Measurements from ENCODE around the gene C9orf152.

GRCh38 chr9:110251212-110251611, 43.3 kb upstream of the C9orf152 start:
- TF ChIP-seq CTCF (IDR thresholded peaks at IDR 0.05; ENCODE audit: insufficient read depth, low read length) = no peak
- no peak for TF ChIP-seq POLR2AphosphoS5 (IDR thresholded peaks at IDR 0.05; ENCODE audit: low read depth)
- TF ChIP-seq SPI1 (IDR thresholded peaks at IDR 0.05; ENCODE audit: borderline replicate concordance, low read depth) = no peak
- TF ChIP-seq REST (IDR thresholded peaks at IDR 0.05; ENCODE audit: insufficient replicate concordance, low read depth) = no peak
- no peak for TF ChIP-seq GABPA (IDR thresholded peaks at IDR 0.05; ENCODE audit: low read depth)

All from HL-60 (cell line).